CD4-positive, alpha-beta T cell (primary cell): ENCODE results near the gene FOXP4. TPM values are rescaled to one million over a fixed set of nuclear protein-coding genes. Genes with fewer than 3 reads are reported as not detected.

ENCODE experiments used
- ATAC-seq: fragments of 200-7000 bp; cut with Tn5 transposase; one replicate; pipeline ENCODE4 v1.10.0; 2022; ENCODE audit warnings: mild to moderate bottlenecking; ENCODE audit not compliant: poor library complexity
- CTCF ChIA-PET: fragments of 350-600 bp; sonication (Branson Sonifier 250); formaldehyde crosslinking; loops from one replicate; lab custom pipeline; 2021; ENCODE audit warnings: antibody characterized with exemption, inconsistent platforms; lab: Charles Lee
- POLR2A ChIA-PET: fragments of 350-600 bp; sonication (Branson Sonifier 250); formaldehyde crosslinking; loops from one replicate; lab custom pipeline; 2021; ENCODE audit warnings: antibody characterized with exemption, inconsistent platforms; lab: Charles Lee
- DNase-seq, 14 experiments: peaks; one replicate each; pipeline ENCODE4 v3.0.0-alpha.2; 2013 to 2020; ENCODE audit warnings: mixed read lengths in 2 of 14
- H3K27ac ChIP-seq, 2 donors: one replicate each; pipeline versions ENCODE4 v1.5.1 to v1.7.0; 2013; ENCODE audit warnings: low read length in 2 of 2, low read depth in 1 of 2, mild to moderate bottlenecking in 1 of 2
- H3K27me3 ChIP-seq, 2 experiments: 1 replicate in 1 of 2; 2 replicates in 1 of 2; pipeline versions ENCODE4 v1.6.1 to v1.7.0; 2013; ENCODE audit warnings: low read length in 2 of 2, control low read depth in 1 of 2, mild to moderate bottlenecking in 1 of 2, moderate library complexity in 1 of 2; ENCODE audit not compliant: insufficient read depth in 2 of 2, control insufficient read depth in 1 of 2
- H3K36me3 ChIP-seq: one replicate; pipeline ENCODE4 v1.6.1; 2013; ENCODE audit warnings: low read length, control low read depth; ENCODE audit not compliant: insufficient read depth
- H3K4me1 ChIP-seq: one replicate; pipeline ENCODE4 v1.6.1; 2013; ENCODE audit warnings: low read length, control low read depth; ENCODE audit not compliant: insufficient read depth
- H3K4me3 ChIP-seq: one replicate; pipeline ENCODE4 v1.5.1; 2013; ENCODE audit warnings: mild to moderate bottlenecking, low read length, moderate library complexity
- H3K9me3 ChIP-seq, 2 experiments: 1 replicate in 1 of 2; 2 replicates in 1 of 2; pipeline versions ENCODE4 v1.6.1 to v1.7.0; 2013; ENCODE audit warnings: low read length in 2 of 2, mild to moderate bottlenecking in 2 of 2, control low read depth in 1 of 2, moderate library complexity in 1 of 2; ENCODE audit not compliant: control insufficient read depth in 1 of 2, insufficient read depth in 1 of 2
- H3K27ac Mint-ChIP-seq: one replicate; pipeline ENCODE4 v1.8.0; 2020; ENCODE audit warnings: mixed read lengths
- H3K27me3 Mint-ChIP-seq: one replicate; pipeline ENCODE4 v1.8.0; 2021; ENCODE audit warnings: mixed read lengths
- H3K36me3 Mint-ChIP-seq: one replicate; pipeline ENCODE4 v1.8.0; 2021; ENCODE audit warnings: low read depth, mixed read lengths
- H3K4me1 Mint-ChIP-seq: one replicate; pipeline ENCODE4 v1.8.0; 2021; ENCODE audit warnings: low read depth, mixed read lengths
- H3K4me3 Mint-ChIP-seq: one replicate; pipeline ENCODE4 v1.8.0; 2020; ENCODE audit warnings: mild to moderate bottlenecking, mixed read lengths
- H3K9me3 Mint-ChIP-seq: one replicate; pipeline ENCODE4 v1.8.0; 2020; ENCODE audit warnings: mixed read lengths
- CTCF ChIP-seq: fragments of 200-600 bp; IDR thresholded peaks from one replicate; pipeline ENCODE4 v1.8.0; 2022; ENCODE audit warnings: antibody characterized with exemption, mild to moderate bottlenecking
- intact Hi-C, 2 experiments: fragments of 100-400 bp; cut with DNase I in 1 of 2; cut with micrococcal nuclease in 1 of 2; formaldehyde crosslinking; loops; one replicate each; pipeline versions ENCODE4 v1.15.1 to v1.9.0; 2023 to 2025; cut with DNase I, micrococcal nuclease
- total RNA-seq, 174 experiments: library from RNA in 2 of 174; stranded (reverse) in 2 of 174; gene quantifications; one replicate each; pipeline ENCODE4 v1.2.3 and lab custom pipeline; 2021 to 2026

Gene FOXP4
- total RNA-seq, 2 experiments from 2014 or later = 3.7 to 3.9 TPM

GRCh38 chr6:41582540-41582939, 36.4 kb downstream of the FOXP4 start:
- ATAC-seq (no peak), DNase-seq (no peak)
- Histone ChIP-seq H3K9me3 (no peaks in the 10 kb centered on the region), H3K36me3 (peaks cover 5% of the 10 kb centered on the region), H3K27me3 (no peaks in the 10 kb centered on the region), H3K4me3 (no peak overlapping the region), H3K27ac (no peak overlapping the region), H3K4me1 (no peaks in the 10 kb centered on the region)
- TF ChIP-seq CTCF = no peak
- Mint-ChIP-seq H3K4me3 (no peak overlapping the region), H3K27me3 (no peaks in the 10 kb centered on the region), H3K27ac (no peak overlapping the region), H3K36me3 (no peaks in the 10 kb centered on the region), H3K9me3 (no peaks in the 10 kb centered on the region), H3K4me1 (no peaks in the 10 kb centered on the region)
- CTCF ChIA-PET = no interaction called here
- intact Hi-C loops = no loop called here
- POLR2A ChIA-PET = no interaction called here

- no peaks in the 10 kb centered on the region for H3K4me1 ChIP-seq
- no peaks in the 10 kb centered on the region for H3K27me3 ChIP-seq
- no peaks in the 10 kb centered on the region for H3K9me3 ChIP-seq
- Mint-ChIP-seq H3K27me3 (no peaks in the 10 kb centered on the region), H3K36me3 (peaks cover 2% of the 10 kb centered on the region), H3K27ac (no peak overlapping the region), H3K4me1 (no peaks in the 10 kb centered on the region), H3K4me3 (no peak overlapping the region), H3K9me3 (no peaks in the 10 kb centered on the region)
- intact Hi-C loops = no loop called here
- DNase-seq = no peak
- TF ChIP-seq CTCF = no peak
- ChIA-PET POLR2A (no interaction called here), CTCF (interaction anchor here (0.5 kb wide), 1 partner anchor 15 kb away, joined by 3 read pairs; no protein-coding TSS in a partner anchor)
- peaks cover 5% of the 10 kb centered on the region for H3K36me3 ChIP-seq
- H3K4me3 ChIP-seq = no peak overlapping the region
- no peak overlapping the region for H3K27ac ChIP-seq
- no peak for ATAC-seq
Observed at GRCh38 chr6:41583565-41583964, 37.4 kb downstream of the FOXP4 start.

GRCh38 chr6:41584205-41584604, 38.0 kb downstream of the FOXP4 start:
- no peak for TF ChIP-seq CTCF
- no peak overlapping the region for H3K4me3 Mint-ChIP-seq
- peaks cover 4% of the 10 kb centered on the region for H3K36me3 Mint-ChIP-seq
- no peak overlapping the region for H3K27ac Mint-ChIP-seq
- Histone ChIP-seq H3K36me3 (peaks cover 5% of the 10 kb centered on the region), H3K4me1 (no peaks in the 10 kb centered on the region), H3K9me3 (no peaks in the 10 kb centered on the region), H3K4me3 (no peak overlapping the region), H3K27ac (no peak overlapping the region), H3K27me3 (no peaks in the 10 kb centered on the region)
- ChIA-PET POLR2A (no interaction called here), CTCF (interaction anchor here (0.5 kb wide), 1 partner anchor 14 kb away, joined by 3 read pairs; no protein-coding TSS in a partner anchor)
- no peaks in the 10 kb centered on the region for H3K27me3 Mint-ChIP-seq
- DNase-seq = no peak
- no peak for ATAC-seq
- intact Hi-C loops = no loop called here
- no peaks in the 10 kb centered on the region for H3K9me3 Mint-ChIP-seq
- H3K4me1 Mint-ChIP-seq = no peaks in the 10 kb centered on the region
